Measurements from ENCODE around the gene DSTN. TPM values are rescaled to one million over a fixed set of nuclear protein-coding genes. Genes with fewer than 3 reads are reported as not detected.

Gene DSTN
- total RNA-seq, 2 experiments from 2014 or later = 55.8 to 78.3 TPM

- ATAC-seq (no peak), DNase-seq (no peak)
- H3K9me3 Mint-ChIP-seq (ENCODE audit: low read depth) = no peaks in the 10 kb centered on the region
- H3K36me3 Mint-ChIP-seq = peaks cover 4% of the 10 kb centered on the region
- CTCF ChIA-PET = no interaction called here
- H3K4me3 Mint-ChIP-seq = no peak overlapping the region
- H3K27ac Mint-ChIP-seq = no peak overlapping the region
- no peaks in the 10 kb centered on the region for H3K4me1 Mint-ChIP-seq
- H3K27me3 Mint-ChIP-seq = no peaks in the 10 kb centered on the region
These were observed 67.5 kb downstream of the DSTN start for GRCh38 chr20:17637413-17637780.

GRCh38 chr20:17637985-17638640 is 68.2 kb downstream of the DSTN start:
- no peaks in the 10 kb centered on the region for H3K27me3 Mint-ChIP-seq
- DNase-seq = no peak
- no peak overlapping the region for H3K27ac Mint-ChIP-seq
- no peaks in the 10 kb centered on the region for H3K9me3 Mint-ChIP-seq (ENCODE audit: low read depth)
- H3K36me3 Mint-ChIP-seq = peaks cover 3% of the 10 kb centered on the region
- no peak overlapping the region for H3K4me3 Mint-ChIP-seq
- ATAC-seq = no peak
- H3K4me1 Mint-ChIP-seq = no peaks in the 10 kb centered on the region
- CTCF ChIA-PET = interaction anchor here (1.1 kb wide), 1 partner anchor 11 kb away, joined by 4 read pairs; no protein-coding TSS in a partner anchor

GRCh38 chr20:17638835-17639407 is 69.0 kb downstream of the DSTN start:
- no peak overlapping the region for H3K27ac Mint-ChIP-seq
- no peaks in the 10 kb centered on the region for H3K9me3 Mint-ChIP-seq (ENCODE audit: low read depth)
- no peaks in the 10 kb centered on the region for H3K4me1 Mint-ChIP-seq
- H3K27me3 Mint-ChIP-seq = no peaks in the 10 kb centered on the region
- DNase-seq (no peak), ATAC-seq (no peak)
- H3K4me3 Mint-ChIP-seq = no peak overlapping the region
- CTCF ChIA-PET = interaction anchor here (1.1 kb wide), 1 partner anchor 10 kb away, joined by 4 read pairs; no protein-coding TSS in a partner anchor
- H3K36me3 Mint-ChIP-seq = no peaks in the 10 kb centered on the region

GRCh38 chr20:17640146-17640874 is 70.4 kb downstream of the DSTN start:
- H3K27me3 Mint-ChIP-seq = no peaks in the 10 kb centered on the region
- no peaks in the 10 kb centered on the region for H3K4me1 Mint-ChIP-seq
- DNase-seq = no peak
- H3K36me3 Mint-ChIP-seq = no peaks in the 10 kb centered on the region
- CTCF ChIA-PET = no interaction called here
- no peak for ATAC-seq
- H3K9me3 Mint-ChIP-seq (ENCODE audit: low read depth) = no peaks in the 10 kb centered on the region
- no peak overlapping the region for H3K27ac Mint-ChIP-seq
- no peak overlapping the region for H3K4me3 Mint-ChIP-seq

- CTCF ChIA-PET = no interaction called here
- H3K4me3 Mint-ChIP-seq = no peak overlapping the region
These were observed 71.1 kb downstream of the DSTN start for GRCh38 chr20:17640875-17641378.

GRCh38 chr20:17641520-17641964 is 71.7 kb downstream of the DSTN start:
- DNase-seq = no peak
- Mint-ChIP-seq H3K4me1 (peaks cover 5% of the 10 kb centered on the region), H3K36me3 (no peaks in the 10 kb centered on the region), H3K9me3 (ENCODE audit: low read depth) (no peaks in the 10 kb centered on the region), H3K27ac (no peak overlapping the region), H3K27me3 (no peaks in the 10 kb centered on the region), H3K4me3 (no peak overlapping the region)
- CTCF ChIA-PET = no interaction called here
- ATAC-seq = no peak

More at GRCh38 chr20:17640875-17641378, 71.1 kb downstream of the DSTN start:
- Mint-ChIP-seq H3K36me3 (no peaks in the 10 kb centered on the region), H3K9me3 (ENCODE audit: low read depth) (no peaks in the 10 kb centered on the region), H3K27ac (no peak overlapping the region), H3K27me3 (no peaks in the 10 kb centered on the region), H3K4me1 (no peaks in the 10 kb centered on the region)
- no peak for DNase-seq
- ATAC-seq = no peak

- H3K4me1 Mint-ChIP-seq = peaks cover 9% of the 10 kb centered on the region
- no peaks in the 10 kb centered on the region for H3K9me3 Mint-ChIP-seq (ENCODE audit: low read depth)
- H3K27ac Mint-ChIP-seq = no peak overlapping the region
- ATAC-seq (no peak), DNase-seq (no peak)
- CTCF ChIA-PET = no interaction called here
- H3K36me3 Mint-ChIP-seq = no peaks in the 10 kb centered on the region
- no peak overlapping the region for H3K4me3 Mint-ChIP-seq
- no peaks in the 10 kb centered on the region for H3K27me3 Mint-ChIP-seq
These were observed 72.1 kb downstream of the DSTN start for GRCh38 chr20:17641993-17642392.

- CTCF ChIA-PET = interaction anchor here (0.8 to 1.0 kb wide), 2 partner anchors 40 to 106 kb away, joined by 3 to 4 read pairs; partner anchors contain the start of gene RRBP1
- Mint-ChIP-seq H3K27me3 (no peaks in the 10 kb centered on the region), H3K4me1 (peaks cover 11% of the 10 kb centered on the region), H3K4me3 (no peak overlapping the region), H3K9me3 (ENCODE audit: low read depth) (no peaks in the 10 kb centered on the region), H3K27ac (no peak overlapping the region), H3K36me3 (no peaks in the 10 kb centered on the region)
- DNase-seq (no peak), ATAC-seq (no peak)
These were observed 72.8 kb downstream of the DSTN start for GRCh38 chr20:17642404-17643269.

GRCh38 chr20:17643531-17644188 is 73.8 kb downstream of the DSTN start:
- H3K9me3 Mint-ChIP-seq (ENCODE audit: low read depth) = no peaks in the 10 kb centered on the region
- H3K27ac Mint-ChIP-seq = no peak overlapping the region
- H3K36me3 Mint-ChIP-seq = no peaks in the 10 kb centered on the region
- no peak for DNase-seq
- no peak for ATAC-seq
- CTCF ChIA-PET = interaction anchor here (1.0 kb wide), 1 partner anchor 107 kb away, joined by 4 read pairs; no protein-coding TSS in a partner anchor
- H3K4me3 Mint-ChIP-seq = no peak overlapping the region
- no peaks in the 10 kb centered on the region for H3K27me3 Mint-ChIP-seq
- peaks cover 11% of the 10 kb centered on the region for H3K4me1 Mint-ChIP-seq

- H3K9me3 Mint-ChIP-seq (ENCODE audit: low read depth) = no peaks in the 10 kb centered on the region
- CTCF ChIA-PET = no interaction called here
- no peak for ATAC-seq
These were observed 74.6 kb downstream of the DSTN start for GRCh38 chr20:17644451-17644850.

GRCh38 chr20:17645010-17645409 is 75.1 kb downstream of the DSTN start:
- DNase-seq (no peak), ATAC-seq (no peak)
- H3K27me3 Mint-ChIP-seq = no peaks in the 10 kb centered on the region
- peaks cover 13% of the 10 kb centered on the region for H3K4me1 Mint-ChIP-seq
- CTCF ChIA-PET = no interaction called here
- no peak overlapping the region for H3K4me3 Mint-ChIP-seq
- no peaks in the 10 kb centered on the region for H3K9me3 Mint-ChIP-seq (ENCODE audit: low read depth)
- no peaks in the 10 kb centered on the region for H3K36me3 Mint-ChIP-seq
- no peak overlapping the region for H3K27ac Mint-ChIP-seq

More at GRCh38 chr20:17644451-17644850, 74.6 kb downstream of the DSTN start:
- H3K27me3 Mint-ChIP-seq = no peaks in the 10 kb centered on the region
- H3K36me3 Mint-ChIP-seq = no peaks in the 10 kb centered on the region
- H3K4me1 Mint-ChIP-seq = peaks cover 13% of the 10 kb centered on the region
- no peak overlapping the region for H3K4me3 Mint-ChIP-seq
- H3K27ac Mint-ChIP-seq = no peak overlapping the region
- DNase-seq = no peak

- CTCF ChIA-PET = interaction anchor here (0.7 to 1.3 kb wide), 2 partner anchors 9 to 293 kb away, joined by 3 read pairs; no protein-coding TSS in a partner anchor
- no peaks in the 10 kb centered on the region for H3K36me3 Mint-ChIP-seq
These were observed 75.8 kb downstream of the DSTN start for GRCh38 chr20:17645546-17646208.

More at GRCh38 chr20:17645546-17646208, 75.8 kb downstream of the DSTN start:
- no peak for ATAC-seq
- Mint-ChIP-seq H3K4me3 (no peak overlapping the region), H3K27ac (no peak overlapping the region), H3K4me1 (peaks cover 13% of the 10 kb centered on the region), H3K27me3 (no peaks in the 10 kb centered on the region), H3K9me3 (ENCODE audit: low read depth) (no peaks in the 10 kb centered on the region)
- no peak for DNase-seq

All from activated CD8-positive, alpha-beta memory T cell treated with anti-CD3 and anti-CD28 coated beads, Interleukin-2, amount 10 ng/mL, durations not matched to agents 7 days and 5 days (primary cell).